Upper lobe of left lung (tissue), 4 donors: ENCODE measurements around the gene IPO11.

Source experiments
- CTCF ChIP-seq, 6 experiments: fragments of 450-650 bp in 4 of 6; fragments of 200-600 bp in 2 of 6; sonication (generic) in 2 of 6; IDR thresholded peaks; one replicate each; pipeline ENCODE4 v1.5.1; 2016 to 2019; ENCODE audit warnings: antibody characterized with exemption in 6 of 6
- POLR2AphosphoS5 ChIP-seq, 2 donors: sonication (generic); formaldehyde crosslinking; IDR thresholded peaks; one replicate each; pipeline ENCODE4 v1.5.1; 2017; ENCODE audit warnings: antibody characterized with exemption in 2 of 2

- TF ChIP-seq CTCF (IDR thresholded peaks at IDR 0.05), result no peak
- peak in 1 of 2 donors; percentile 74 for TF ChIP-seq POLR2AphosphoS5 (IDR thresholded peaks at IDR 0.05)
These were observed 125.7 kb downstream of the IPO11 start for GRCh38 chr5:62538017-62538942.
